Hematopoietic multipotent progenitor cell treated with erythropoietin and hydrocortisone succinate and interleukin-3 and kit ligand, for 15 days (in vitro differentiated cells): ENCODE data around the gene ACOT11.

Experiments
- DNase-seq: peaks from one replicate; pipeline ENCODE4 v3.0.0-alpha.2; 2015; ENCODE audit warnings: low spot score

The ACOT11 gene

GRCh38 chr1:54537611-54538010, 10.4 kb upstream of the ACOT11 start:
- DNase-seq: no peak

GRCh38 chr1:54538538-54538937, 9.5 kb upstream of the ACOT11 start:
- no peak for DNase-seq

GRCh38 chr1:54540582-54541295, 7.3 kb upstream of the ACOT11 start:
- no peak for DNase-seq

GRCh38 chr1:54542120-54542961, 5.7 kb upstream of the ACOT11 start:
- DNase-seq: peak; percentile 28

- DNase-seq: no peak
Measured at GRCh38 chr1:54542962-54543539, 5.0 kb upstream of the ACOT11 start.

GRCh38 chr1:54543729-54544496, 4.1 kb upstream of the ACOT11 start:
- DNase-seq: no peak

- no peak for DNase-seq
Measured at GRCh38 chr1:54545916-54546635, 2.0 kb upstream of the ACOT11 start.

- DNase-seq: no peak
Measured at GRCh38 chr1:54546651-54547401, 1.2 kb upstream of the ACOT11 start.

GRCh38 chr1:54548389-54549044, 489 bp downstream of the ACOT11 start:
- DNase-seq: no peak

GRCh38 chr1:54549181-54549924, 1.3 kb downstream of the ACOT11 start:
- DNase-seq: no peak

- no peak for DNase-seq
Measured at GRCh38 chr1:54551891-54552290, 3.9 kb downstream of the ACOT11 start.

- no peak for DNase-seq
Measured at GRCh38 chr1:54553602-54554313, 5.7 kb downstream of the ACOT11 start.

GRCh38 chr1:54556110-54556509, 8.1 kb downstream of the ACOT11 start:
- DNase-seq: no peak

GRCh38 chr1:54557671-54558355, 9.8 kb downstream of the ACOT11 start:
- no peak for DNase-seq

GRCh38 chr1:54558434-54559030, 10.5 kb downstream of the ACOT11 start:
- DNase-seq: no peak

- no peak for DNase-seq
Measured at GRCh38 chr1:54559111-54559548, 11.1 kb downstream of the ACOT11 start.

GRCh38 chr1:54559771-54560231, 11.8 kb downstream of the ACOT11 start:
- DNase-seq: no peak
